C4-2B (cell line): Measurements from ENCODE around the gene NEAT1.

Experiments used
- ZFX ChIP-seq: fragments of 450-650 bp; IDR thresholded peaks from 2 replicates; pipeline ENCODE4 v1.6.1; 2017
- TF ChIP-seq, protein P1 (sequence below): fragments of 450-650 bp; conservative IDR thresholded peaks from 2 replicates; pipeline ENCODE4 v1.5.1; 2017; ENCODE audit warnings: mild to moderate bottlenecking

DNA sequence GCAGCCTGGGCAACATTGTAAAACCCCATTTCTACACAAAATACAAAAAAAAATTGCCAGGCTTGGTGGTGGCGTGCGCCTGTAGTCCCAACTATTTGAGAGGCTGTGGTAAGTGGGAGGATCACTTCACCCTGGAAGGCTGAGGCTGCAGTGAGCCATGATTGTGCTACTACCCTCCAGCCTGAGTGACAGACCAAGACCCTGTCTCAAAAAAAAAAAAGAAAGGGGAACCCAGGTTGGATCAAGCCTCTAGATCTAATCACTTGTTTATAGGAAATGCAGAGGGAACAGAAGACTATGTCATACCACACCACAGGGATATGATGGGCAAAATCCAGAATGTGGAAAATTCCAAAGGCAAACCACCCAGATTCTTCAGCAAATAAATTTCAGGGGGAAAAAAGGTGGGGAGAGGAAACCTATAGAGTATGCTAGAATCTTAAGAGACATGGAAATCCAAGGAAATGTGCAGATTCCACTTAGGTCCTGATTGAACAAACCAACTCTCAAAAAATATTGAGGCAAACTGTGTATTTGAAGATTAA is 59.8 kb downstream of the NEAT1 start:
- TF ChIP-seq, protein P1, sequence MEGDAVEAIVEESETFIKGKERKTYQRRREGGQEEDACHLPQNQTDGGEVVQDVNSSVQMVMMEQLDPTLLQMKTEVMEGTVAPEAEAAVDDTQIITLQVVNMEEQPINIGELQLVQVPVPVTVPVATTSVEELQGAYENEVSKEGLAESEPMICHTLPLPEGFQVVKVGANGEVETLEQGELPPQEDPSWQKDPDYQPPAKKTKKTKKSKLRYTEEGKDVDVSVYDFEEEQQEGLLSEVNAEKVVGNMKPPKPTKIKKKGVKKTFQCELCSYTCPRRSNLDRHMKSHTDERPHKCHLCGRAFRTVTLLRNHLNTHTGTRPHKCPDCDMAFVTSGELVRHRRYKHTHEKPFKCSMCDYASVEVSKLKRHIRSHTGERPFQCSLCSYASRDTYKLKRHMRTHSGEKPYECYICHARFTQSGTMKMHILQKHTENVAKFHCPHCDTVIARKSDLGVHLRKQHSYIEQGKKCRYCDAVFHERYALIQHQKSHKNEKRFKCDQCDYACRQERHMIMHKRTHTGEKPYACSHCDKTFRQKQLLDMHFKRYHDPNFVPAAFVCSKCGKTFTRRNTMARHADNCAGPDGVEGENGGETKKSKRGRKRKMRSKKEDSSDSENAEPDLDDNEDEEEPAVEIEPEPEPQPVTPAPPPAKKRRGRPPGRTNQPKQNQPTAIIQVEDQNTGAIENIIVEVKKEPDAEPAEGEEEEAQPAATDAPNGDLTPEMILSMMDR: no peak
- TF ChIP-seq ZFX: no peak
